Measurements from ENCODE around the gene SEPHS1.
"Not testable (repeated sequence)": the region's sequence is repeated elsewhere in the genome, so short reads cannot be mapped to it uniquely, and the experiment has no call there.

DNA sequence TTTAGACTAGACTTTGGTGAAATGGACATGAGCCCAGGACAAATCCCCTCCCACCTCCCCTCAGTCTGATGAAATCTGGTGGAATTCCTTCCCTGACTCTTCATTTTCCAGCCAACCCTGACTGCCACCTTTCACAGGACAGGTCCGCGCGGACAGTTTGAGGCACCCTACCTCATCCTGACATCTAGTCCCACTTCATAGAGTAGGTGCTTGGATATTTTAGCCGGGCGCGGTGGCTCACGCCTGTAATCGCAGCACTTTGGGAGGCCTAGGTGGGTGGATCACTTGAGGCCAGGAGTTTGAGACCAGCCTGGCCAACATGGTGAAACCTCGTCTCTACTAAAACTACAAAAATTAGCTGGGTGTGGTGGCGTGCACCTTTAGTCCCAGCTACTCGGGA, 71.9 kb downstream of the SEPHS1 start:
- TF ChIP-seq, protein P1, sequence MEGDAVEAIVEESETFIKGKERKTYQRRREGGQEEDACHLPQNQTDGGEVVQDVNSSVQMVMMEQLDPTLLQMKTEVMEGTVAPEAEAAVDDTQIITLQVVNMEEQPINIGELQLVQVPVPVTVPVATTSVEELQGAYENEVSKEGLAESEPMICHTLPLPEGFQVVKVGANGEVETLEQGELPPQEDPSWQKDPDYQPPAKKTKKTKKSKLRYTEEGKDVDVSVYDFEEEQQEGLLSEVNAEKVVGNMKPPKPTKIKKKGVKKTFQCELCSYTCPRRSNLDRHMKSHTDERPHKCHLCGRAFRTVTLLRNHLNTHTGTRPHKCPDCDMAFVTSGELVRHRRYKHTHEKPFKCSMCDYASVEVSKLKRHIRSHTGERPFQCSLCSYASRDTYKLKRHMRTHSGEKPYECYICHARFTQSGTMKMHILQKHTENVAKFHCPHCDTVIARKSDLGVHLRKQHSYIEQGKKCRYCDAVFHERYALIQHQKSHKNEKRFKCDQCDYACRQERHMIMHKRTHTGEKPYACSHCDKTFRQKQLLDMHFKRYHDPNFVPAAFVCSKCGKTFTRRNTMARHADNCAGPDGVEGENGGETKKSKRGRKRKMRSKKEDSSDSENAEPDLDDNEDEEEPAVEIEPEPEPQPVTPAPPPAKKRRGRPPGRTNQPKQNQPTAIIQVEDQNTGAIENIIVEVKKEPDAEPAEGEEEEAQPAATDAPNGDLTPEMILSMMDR (IDR thresholded peaks at IDR 0.05): not testable (repeated sequence)
- TF ChIP-seq, protein P2, sequence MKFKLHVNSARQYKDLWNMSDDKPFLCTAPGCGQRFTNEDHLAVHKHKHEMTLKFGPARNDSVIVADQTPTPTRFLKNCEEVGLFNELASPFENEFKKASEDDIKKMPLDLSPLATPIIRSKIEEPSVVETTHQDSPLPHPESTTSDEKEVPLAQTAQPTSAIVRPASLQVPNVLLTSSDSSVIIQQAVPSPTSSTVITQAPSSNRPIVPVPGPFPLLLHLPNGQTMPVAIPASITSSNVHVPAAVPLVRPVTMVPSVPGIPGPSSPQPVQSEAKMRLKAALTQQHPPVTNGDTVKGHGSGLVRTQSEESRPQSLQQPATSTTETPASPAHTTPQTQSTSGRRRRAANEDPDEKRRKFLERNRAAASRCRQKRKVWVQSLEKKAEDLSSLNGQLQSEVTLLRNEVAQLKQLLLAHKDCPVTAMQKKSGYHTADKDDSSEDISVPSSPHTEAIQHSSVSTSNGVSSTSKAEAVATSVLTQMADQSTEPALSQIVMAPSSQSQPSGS (CRISPR knock-in tag; IDR thresholded peaks at IDR 0.05; ENCODE audit: borderline replicate concordance, low read depth): not testable (repeated sequence)
